ENCODE measurements around the gene DLL3.

DLL3 gene

DNA sequence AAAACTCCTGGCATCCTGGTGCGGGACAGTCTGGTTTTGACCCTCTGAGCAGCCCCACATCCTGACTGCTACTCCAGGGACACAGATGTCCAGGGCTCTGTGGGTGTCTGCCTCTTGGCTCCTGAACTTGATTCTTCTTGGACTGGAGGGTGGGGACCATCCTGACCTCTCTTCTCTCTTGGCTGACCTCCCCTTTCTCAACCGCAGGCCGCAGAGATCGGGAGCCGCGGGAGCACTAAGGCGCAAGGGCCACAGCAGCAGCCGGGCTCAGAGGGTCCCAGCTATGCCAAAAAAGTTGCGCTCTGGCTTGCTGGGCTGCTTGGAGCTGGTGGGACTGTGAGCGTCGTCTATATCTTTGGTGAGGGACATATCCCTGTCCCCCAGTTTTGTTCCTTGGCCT, 17.1 kb upstream of the DLL3 start:
- no peak for DNase-seq (ENCODE audit: low read depth)

DNA sequence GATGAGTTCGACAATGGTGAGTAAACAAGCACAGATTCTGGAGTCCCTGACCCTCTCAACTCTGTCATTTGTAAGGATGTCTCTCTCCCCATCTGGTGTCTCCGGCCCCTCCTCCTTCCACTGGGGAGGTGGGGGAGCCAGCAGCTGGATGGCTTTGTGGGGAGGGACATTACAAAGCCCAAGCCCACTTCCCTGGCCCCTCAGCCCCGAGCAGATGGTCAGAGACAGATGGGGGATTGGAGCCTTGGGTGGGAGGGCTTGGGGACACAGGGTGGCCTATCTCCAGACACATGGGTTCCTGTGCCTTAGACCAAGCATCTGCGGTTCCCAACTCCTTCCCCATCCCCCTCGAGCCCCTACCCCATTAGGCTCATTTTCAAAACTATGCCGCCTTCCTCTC, 15.6 kb upstream of the DLL3 start:
- DNase-seq (ENCODE audit: low read depth), result no peak

DNA sequence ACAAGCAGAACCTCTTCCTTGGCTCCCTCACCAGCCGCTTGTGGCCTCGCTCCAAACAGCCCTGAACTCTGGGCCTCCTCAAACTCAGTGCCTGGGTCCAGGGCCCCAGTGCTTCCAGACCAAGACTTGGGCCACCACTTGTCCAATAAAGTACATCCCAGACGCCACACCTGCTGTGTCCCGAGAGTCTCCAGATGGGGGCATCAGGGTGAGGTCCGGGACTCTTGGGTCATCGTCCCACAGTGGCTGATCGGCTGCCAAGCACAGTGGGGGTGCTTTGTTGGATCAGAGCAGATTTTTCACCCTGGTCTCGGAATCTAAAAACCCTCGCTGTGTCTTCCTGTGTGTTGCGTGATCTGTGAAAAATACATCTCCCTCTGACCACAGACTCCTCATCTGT, 9.0 kb upstream of the DLL3 start:
- no peak for DNase-seq (ENCODE audit: low read depth)

DNA sequence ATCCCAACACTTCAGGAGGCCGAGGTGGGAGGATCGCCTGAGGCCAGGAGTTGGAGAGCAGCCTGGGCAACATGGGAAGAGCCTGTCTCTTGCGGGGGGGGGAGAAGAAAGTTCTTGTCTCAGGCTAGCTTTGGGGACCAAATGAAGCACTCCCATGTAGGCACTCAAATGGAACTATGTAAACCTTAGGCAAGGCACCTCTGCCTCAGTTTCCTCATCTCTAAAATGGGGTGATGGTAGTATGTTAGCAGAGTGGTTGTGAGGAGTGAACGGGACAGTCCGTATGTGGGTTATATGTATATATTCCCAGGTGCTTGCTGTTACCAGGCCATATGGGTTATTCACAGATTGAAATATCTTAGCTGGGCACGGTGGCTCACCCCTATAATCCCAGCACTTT, 6.5 kb upstream of the DLL3 start:
- DNase-seq (ENCODE audit: low read depth), result no peak

DNA sequence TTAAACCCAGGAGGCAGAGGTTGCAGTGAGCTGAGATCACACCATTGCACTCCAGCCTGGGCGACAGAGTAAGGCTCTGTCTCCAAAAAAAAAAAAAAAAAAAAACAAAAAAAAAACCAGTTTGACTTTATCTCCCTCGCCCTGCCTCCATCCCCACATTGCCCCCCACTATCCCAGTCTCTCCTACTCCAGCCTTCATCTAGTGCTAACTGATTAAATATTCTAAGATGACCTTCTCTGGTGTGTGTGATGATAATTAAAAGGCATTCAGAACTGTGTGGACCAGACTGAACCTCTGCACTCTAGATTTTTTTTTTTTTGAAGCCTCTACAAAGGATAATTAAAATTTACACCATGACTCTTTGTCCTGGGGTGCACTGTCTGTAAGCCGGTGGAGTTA, 6.0 kb upstream of the DLL3 start:
- no peak for DNase-seq (ENCODE audit: low read depth)

DNA sequence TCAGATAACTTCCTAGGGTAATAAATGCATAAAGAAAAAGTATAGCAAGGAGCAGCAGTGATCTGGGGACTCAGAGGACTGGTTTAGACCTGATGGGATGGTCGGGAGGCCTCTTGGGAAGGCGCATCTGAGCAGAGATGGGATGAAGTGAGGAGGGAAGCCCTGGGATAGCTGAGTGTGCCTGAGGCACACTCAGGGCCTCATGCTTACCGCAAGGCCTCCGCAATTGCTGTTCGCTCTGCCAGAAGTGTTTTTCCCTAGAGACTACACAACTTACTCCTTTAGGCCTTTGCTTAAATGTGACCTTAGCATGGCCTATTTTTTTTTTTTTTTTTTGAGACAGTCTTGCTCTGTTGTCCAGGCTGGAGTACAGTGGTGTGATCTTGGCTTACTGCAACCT, 4.1 kb upstream of the DLL3 start:
- DNase-seq (ENCODE audit: low read depth), result no peak

DNA sequence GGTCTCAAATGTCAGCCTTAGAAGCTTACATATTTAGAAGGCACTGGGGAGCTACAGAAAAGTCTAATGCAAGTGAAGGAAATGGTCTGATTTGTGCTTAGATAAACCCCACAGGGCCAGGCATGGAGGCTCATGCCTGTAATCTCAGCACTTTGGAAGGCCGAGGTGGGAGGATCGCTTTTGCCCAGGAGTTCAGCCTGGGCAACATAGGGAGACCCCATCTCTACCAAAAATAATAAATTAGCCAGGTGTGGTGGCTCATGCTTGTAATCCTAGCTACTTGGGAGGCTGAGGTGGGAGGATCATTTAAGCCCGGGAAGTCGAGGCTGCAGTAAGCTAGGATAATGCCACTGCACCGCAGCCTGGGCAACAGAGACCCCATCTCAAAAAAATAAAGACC, 2.7 kb upstream of the DLL3 start:
- no peak for DNase-seq (ENCODE audit: low read depth)

DNA sequence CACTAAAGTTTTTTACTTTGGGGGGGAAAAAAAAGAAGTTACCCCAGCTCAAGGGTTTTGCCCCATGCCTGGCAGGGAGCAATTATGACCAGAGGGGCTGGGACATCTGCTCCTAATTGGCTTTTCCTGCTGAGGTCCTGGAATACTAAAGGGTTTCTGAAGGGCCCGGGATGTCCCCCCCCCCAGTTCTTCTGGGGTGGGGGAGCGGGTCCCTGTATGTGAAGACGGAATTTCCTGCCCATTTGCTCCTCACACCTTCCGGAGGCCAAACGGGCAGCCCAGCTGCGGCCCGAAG, 1.1 kb upstream of the DLL3 start:
- no peak for DNase-seq (ENCODE audit: low read depth)

DNA sequence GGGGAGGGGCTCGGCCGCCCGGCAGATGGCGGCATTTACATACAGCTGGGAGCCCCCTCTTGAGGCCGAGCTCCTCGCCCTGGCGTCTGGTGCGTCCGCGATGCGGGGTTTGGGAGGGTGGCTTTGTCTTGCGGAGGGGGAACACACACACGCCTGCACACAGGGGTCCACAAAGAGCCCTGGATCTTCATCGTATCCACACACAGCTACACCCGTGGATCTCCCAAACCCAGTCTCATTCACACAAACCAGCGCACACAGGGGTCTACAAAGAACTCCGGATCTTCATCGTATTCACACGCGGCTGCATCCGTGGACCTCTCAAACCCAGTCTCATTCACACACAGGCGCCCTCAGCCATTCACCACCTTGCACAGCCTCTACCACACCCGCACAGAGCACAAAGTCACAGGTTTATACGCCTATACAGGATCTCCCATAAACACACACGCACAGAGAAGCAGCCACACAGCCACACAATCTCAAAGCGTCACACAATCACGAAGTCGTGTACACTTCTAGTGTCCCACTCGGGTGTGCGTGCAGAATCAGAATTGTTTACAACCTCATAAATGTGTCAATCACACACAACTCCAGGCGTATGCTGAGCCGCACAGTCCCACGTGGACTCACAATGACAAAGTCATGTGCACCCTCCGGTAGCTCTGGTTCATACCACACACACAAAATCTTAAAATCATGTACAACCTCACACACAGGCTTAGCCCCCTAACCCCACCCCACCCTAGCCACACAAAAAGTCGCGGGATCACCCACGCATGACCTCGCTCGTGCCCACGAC, 550 bp upstream of the DLL3 start:
- no peak for DNase-seq (ENCODE audit: low read depth)

DNA sequence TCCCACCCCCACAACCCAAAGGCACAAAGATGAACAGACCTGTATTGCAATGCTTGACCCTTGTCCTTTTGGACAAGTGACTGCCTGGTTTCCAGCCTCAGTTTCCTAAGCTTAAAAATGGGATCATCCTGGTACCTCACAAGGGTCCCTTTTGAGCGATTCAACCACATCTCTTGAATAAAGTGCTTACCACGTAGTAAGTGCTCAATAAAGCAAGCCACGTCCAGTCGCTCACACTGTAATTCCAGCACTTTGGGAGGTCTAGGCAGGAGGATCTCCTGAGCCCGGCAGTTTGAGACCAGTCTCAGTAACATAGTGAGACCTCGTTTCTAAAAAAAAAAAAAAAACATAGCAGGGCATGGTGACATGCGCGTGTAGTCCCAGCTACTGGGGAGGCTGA, 1.2 kb downstream of the DLL3 start:
- no peak for DNase-seq (ENCODE audit: low read depth)

DNA sequence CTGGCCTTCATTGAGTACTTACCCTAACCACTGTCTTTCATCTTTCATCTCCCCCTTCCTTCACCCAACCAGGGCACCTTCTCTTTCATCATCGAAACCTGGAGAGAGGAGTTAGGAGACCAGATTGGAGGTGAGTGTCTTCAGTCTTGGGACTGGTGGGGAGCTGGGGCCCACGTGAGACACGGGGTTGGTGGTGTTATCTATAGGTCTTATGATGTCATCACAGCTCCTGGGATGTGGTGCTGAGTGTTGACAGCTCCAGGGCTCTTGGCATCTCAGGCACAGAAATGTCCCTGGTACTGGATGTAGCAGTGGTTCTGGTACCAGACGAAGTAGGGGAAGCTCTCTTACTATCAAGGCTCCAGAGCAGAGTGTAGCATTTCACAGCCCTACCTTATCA, 1.8 kb downstream of the DLL3 start:
- DNase-seq (ENCODE audit: low read depth), result no peak

DNA sequence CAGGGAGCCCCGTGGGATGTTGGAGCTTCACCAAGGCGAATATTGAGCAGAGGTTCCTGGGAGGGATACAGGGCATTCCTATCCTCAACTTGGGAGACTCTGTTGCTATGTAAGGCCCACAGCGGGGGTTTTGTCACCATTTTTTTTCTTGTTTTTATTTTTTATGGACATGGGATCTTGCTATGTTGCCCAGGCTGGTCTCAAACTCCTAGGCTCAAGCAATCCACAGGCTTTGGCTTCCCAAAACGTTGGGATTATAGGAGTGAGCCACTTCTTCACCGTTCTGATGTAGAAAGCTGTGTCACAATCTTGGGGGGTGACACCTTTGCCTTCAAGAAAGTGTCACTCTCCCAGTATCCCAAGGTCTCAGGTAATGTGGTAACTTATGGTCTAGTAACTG, 2.6 kb downstream of the DLL3 start:
- no peak for DNase-seq (ENCODE audit: low read depth)

DNA sequence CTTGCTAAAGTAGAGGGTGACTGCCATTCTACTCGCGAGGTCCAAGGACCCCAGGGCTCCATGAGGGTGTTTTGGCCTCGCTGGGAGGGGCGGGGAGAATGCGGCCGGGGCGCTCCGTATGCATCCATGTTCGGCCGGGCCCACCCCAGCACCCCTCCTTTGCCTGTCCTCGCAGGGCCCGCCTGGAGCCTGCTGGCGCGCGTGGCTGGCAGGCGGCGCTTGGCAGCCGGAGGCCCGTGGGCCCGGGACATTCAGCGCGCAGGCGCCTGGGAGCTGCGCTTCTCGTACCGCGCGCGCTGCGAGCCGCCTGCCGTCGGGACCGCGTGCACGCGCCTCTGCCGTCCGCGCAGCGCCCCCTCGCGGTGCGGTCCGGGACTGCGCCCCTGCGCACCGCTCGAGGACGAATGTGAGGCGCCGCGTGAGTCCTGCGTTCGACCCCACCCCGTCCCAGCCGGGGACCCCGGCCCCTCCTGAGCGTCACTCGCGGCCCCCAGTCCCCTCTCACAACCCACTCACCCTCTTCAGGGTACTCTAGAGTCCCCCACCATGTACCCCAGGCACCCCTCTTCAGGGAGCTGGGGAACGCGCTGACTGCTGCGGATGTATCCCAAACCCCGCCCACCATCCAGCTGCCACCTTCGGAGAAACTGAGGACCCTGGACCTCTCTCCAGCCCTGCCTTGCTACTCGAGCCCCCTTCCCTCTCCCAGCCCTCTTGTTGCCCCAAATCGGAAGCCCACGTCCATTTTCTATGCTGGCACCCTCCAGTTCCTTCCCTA, 4.1 kb downstream of the DLL3 start:
- peak; percentile 64 for DNase-seq (ENCODE audit: low read depth)

DNA sequence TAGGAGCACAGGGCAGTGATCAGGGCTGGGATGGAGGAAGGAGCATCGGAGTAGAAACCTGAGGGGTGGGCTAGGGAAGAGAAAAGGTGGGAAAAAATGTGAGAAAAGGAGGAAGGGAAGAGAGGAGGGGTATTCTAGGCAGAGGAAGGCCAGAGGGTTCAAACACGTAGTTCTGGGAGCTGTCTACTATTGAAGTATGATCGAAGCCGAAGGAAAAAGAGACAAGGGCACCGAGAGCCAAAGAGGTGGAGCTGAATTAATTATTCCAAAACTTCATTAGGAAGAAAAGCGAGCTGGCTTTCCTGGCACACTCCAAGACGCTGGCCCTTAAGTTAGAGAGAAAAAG, 7.8 kb downstream of the DLL3 start:
- DNase-seq (ENCODE audit: low read depth), result no peak

DNA sequence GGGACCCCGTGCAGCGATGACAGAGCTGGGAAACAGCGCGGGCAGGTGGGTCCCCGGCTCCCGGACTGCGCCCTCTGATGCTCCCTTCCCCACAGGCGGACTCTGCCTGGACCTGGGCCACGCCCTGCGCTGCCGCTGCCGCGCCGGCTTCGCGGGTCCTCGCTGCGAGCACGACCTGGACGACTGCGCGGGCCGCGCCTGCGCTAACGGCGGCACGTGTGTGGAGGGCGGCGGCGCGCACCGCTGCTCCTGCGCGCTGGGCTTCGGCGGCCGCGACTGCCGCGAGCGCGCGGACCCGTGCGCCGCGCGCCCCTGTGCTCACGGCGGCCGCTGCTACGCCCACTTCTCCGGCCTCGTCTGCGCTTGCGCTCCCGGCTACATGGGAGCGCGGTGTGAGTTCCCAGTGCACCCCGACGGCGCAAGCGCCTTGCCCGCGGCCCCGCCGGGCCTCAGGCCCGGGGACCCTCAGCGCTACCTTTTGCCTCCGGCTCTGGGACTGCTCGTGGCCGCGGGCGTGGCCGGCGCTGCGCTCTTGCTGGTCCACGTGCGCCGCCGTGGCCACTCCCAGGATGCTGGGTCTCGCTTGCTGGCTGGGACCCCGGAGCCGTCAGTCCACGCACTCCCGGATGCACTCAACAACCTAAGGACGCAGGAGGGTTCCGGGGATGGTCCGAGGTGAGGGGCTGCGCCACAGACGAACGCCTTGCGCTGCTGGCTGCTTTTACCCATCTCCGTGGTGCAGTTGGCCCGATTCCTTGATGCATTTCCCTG, 8.4 kb downstream of the DLL3 start:
- DNase-seq (ENCODE audit: low read depth), result peak; percentile 56

DNA sequence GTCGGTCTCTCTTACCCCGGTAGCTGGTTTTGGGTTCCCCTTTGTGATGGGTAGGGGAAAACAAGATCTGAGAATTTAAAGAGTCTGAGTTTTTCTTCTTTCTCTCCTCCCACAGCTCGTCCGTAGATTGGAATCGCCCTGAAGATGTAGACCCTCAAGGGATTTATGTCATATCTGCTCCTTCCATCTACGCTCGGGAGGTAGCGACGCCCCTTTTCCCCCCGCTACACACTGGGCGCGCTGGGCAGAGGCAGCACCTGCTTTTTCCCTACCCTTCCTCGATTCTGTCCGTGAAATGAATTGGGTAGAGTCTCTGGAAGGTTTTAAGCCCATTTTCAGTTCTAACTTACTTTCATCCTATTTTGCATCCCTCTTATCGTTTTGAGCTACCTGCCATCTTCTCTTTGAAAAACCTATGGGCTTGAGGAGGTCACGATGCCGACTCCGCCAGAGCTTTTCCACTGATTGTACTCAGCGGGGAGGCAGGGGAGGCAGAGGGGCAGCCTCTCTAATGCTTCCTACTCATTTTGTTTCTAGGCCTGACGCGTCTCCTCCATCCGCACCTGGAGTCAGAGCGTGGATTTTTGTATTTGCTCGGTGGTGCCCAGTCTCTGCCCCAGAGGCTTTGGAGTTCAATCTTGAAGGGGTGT, 9.1 kb downstream of the DLL3 start:
- DNase-seq (ENCODE audit: low read depth), result no peak

DNA sequence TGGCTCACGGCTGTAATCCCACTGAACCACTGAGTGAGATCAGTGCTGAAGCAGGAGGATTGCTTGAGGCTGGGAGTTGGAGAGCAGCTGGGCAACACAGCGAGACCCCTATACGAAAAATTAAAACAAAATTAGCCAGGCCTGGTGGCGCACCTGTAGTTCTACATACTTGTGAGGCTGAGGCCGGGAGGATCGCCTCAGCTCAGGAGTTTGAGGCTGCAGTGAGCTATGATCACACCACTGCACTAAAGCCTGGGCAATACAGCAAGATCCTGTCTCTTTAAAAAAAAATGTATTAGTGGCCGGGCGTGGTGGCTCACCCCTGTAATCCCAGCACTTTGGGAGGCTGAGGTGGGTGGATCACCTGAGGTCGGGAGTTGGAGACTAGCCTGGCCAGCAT, 9.9 kb downstream of the DLL3 start:
- no peak for DNase-seq (ENCODE audit: low read depth)

DNA sequence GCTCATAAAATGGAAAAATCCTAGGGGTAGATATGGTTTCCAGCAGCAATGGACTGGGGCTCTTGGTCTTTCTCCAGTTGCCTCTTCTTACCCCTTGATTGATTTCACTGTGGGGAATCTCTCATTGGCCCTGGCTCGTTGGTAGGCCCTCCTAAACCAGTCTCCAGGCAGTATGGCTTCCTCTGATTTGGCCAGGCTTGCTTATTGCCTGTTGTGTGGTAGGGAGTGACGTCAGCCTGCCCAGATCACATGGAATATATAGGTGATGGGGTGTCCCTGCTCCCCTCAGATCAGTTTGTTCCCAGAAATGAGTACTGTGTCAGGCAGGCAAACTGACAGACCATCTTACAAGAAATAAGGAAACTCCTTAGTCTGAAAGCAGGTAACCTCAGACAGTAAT, 10.5 kb downstream of the DLL3 start:
- no peak for DNase-seq (ENCODE audit: low read depth)

DNA sequence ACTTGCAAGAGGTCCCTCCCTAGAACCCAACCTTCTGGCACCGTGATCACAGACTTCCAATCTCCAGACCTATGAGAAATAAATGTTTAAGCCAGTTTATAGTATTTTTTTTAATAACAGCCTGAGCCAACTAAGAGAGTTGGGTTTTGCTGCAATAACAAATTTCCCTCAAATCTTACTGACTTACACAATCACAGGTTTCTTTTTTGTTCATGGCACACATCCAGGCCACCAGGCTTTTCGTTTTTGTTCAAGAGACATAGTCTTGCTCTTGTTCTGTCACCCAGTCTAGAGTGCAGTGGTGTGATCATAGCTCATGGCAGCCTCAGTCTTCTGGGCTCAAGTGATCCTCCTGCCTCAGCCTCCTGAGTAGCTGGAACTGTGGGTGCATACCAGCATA, 14.2 kb downstream of the DLL3 start:
- no peak for DNase-seq (ENCODE audit: low read depth)

DNA sequence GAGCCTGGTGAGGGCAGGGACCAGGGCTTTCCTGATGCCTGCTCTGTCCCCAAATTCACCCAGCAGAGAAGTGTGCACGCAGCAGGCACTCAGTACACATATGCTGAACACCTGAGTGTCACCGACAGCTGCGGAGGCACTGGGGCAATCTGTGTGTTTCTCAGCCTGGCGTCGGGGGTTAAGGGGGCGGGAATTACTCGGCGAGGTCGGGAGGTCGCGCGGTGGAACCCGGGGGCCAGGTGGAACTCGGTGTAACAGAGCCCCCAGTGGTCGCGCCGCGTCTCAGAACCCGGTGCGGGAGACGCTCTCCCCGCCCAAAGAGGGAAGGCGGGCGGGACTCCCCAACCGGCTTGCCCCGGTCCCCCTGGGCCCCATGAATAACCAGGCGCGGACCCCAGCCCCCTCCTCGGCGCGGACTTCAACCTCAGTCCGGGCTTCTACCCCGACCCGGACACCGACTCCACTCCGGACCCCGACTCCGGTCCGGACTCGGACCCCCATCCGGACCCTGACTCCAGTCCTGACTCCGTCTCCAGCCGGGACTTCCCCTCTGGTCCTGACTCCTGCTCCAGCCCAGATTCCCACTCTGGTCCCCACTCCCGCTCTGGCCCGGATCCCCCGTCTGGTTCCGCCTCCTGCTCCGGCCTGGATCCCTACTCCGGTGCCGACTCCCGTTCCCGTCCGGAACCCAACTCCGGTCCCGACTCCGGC, 16.2 kb downstream of the DLL3 start, which contains the start of gene SELENOV:
TSS of gene SELENOV (plus strand) at position 300 of the 711 bp plus-strand sequence. CDS start at position 374, 74 bp downstream.
- DNase-seq (ENCODE audit: low read depth), result no peak

DNA sequence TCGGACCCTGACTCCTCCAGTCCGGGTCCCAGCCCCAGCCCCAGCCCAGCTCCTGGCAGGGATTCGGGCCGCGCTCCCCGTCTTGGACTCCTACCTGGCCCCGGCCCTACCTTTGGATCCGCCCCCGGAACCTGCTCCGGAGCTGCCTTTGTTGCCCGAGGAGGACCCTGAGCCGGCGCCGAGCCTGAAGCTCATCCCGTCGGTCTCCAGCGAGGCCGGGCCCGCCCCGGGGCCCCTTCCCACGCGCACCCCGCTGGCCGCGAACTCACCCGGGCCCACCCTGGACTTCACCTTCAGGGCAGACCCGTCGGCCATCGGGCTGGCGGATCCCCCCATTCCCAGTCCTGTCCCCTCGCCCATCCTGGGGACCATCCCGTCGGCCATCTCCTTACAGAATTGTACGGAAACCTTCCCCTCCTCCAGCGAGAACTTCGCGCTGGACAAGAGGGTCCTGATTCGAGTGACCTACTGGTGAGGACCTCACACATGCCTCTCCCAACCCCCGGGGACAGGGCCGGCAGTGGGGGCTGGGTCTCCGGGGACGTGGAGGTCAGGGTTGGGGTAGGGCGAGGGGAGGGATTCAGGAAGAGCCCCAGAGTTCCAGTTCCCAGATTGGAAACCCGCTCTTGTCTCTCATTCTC, 16.9 kb downstream of the DLL3 start:
- DNase-seq (ENCODE audit: low read depth), result no peak

DNA sequence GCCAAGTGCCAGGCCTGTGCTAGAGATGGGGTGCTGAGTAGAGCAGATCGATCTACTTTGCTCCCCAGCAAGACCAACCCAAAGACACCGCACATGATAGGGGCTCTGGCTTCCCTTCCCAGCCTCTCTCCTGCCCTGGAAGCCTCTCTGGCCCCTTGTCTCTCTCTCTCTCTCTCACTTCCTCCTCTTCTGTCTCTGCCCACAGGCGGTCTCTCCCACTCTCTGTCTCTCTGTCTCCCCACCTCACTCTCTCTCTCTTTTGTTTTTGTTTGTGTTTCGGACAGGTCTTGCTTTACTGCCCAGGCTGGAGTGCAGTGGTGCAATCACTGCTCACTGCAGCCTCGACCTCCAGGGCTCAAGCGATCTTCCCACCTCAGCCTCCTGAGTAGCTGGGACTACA, 17.5 kb downstream of the DLL3 start:
- no peak for DNase-seq (ENCODE audit: low read depth)

All from stimulated activated CD8-positive, alpha-beta memory T cell treated with anti-CD3 and anti-CD28 coated beads, Interleukin-4, amount 100 ng/mL, for 24 hours (primary cell).